HG02970 (cell line): ENCODE measurements around the gene ETV1.

Source experiments
- ATAC-seq: cut with Tn5 transposase; IDR thresholded peaks from one replicate; pipeline ENCODE4 v1.9.1; 2021; ENCODE audit warnings: mild to moderate bottlenecking, moderate library complexity, moderate number of reproducible peaks; ENCODE audit not compliant: unreplicated experiment, low FRiP score

The ETV1 gene

GRCh38 chr7:13988065-13988464 lies 1.4 kb downstream of the ETV1 start:
- no peak for ATAC-seq

GRCh38 chr7:13987395-13987794 lies 2.1 kb downstream of the ETV1 start:
- ATAC-seq, result no peak

- no peak for ATAC-seq
These were observed 3.3 kb downstream of the ETV1 start for GRCh38 chr7:13986208-13986607.

GRCh38 chr7:13984831-13985685 lies 4.4 kb downstream of the ETV1 start:
- no peak for ATAC-seq

GRCh38 chr7:13984061-13984460 lies 5.4 kb downstream of the ETV1 start:
- ATAC-seq, result no peak

- ATAC-seq, result no peak
These were observed 6.4 kb downstream of the ETV1 start for GRCh38 chr7:13982940-13983677.

GRCh38 chr7:13981070-13981469 lies 8.4 kb downstream of the ETV1 start:
- ATAC-seq, result no peak

- ATAC-seq, result no peak
These were observed 9.0 kb downstream of the ETV1 start for GRCh38 chr7:13980474-13980873.

- ATAC-seq, result no peak
These were observed 9.6 kb downstream of the ETV1 start for GRCh38 chr7:13979671-13980435.

GRCh38 chr7:13976594-13976993 lies 12.9 kb downstream of the ETV1 start:
- no peak for ATAC-seq

- ATAC-seq, result no peak
These were observed 24.4 kb downstream of the ETV1 start for GRCh38 chr7:13965077-13965476.

GRCh38 chr7:13963925-13964324 lies 25.5 kb downstream of the ETV1 start:
- ATAC-seq, result no peak

GRCh38 chr7:13955494-13955893 lies 34.0 kb downstream of the ETV1 start:
- ATAC-seq, result no peak

GRCh38 chr7:13953368-13953767 lies 36.1 kb downstream of the ETV1 start:
- no peak for ATAC-seq

- ATAC-seq, result no peak
These were observed 36.5 kb downstream of the ETV1 start for GRCh38 chr7:13952921-13953320.

GRCh38 chr7:13949939-13950338 lies 39.5 kb downstream of the ETV1 start:
- no peak for ATAC-seq

- ATAC-seq, result no peak
These were observed 40.0 kb downstream of the ETV1 start for GRCh38 chr7:13949445-13949844.

GRCh38 chr7:13948019-13948801 lies 41.3 kb downstream of the ETV1 start:
- ATAC-seq, result no peak

- ATAC-seq, result no peak
These were observed 41.9 kb downstream of the ETV1 start for GRCh38 chr7:13947535-13947934.

- no peak for ATAC-seq
These were observed 43.3 kb downstream of the ETV1 start for GRCh38 chr7:13946181-13946580.
